K562 (cell line): Measurements from ENCODE around the gene CAPN2. TPM values are rescaled to one million over a fixed set of nuclear protein-coding genes. Genes with fewer than 3 reads are reported as not detected.

Experiments
- CBX8 ChIP-seq: fragments of 200-600 bp; sonication (generic); IDR thresholded peaks from 2 replicates; pipeline ENCODE4 v1.6.1; 2012; ENCODE audit warnings: borderline replicate concordance, mixed run types, low read depth, mild to moderate bottlenecking, moderate library complexity, mixed read lengths, low read length, control low read depth, inconsistent platforms; ENCODE audit not compliant: poor library complexity, severe bottlenecking; ENCODE audit errors: extremely low read depth
- CREM ChIP-seq: IDR thresholded peaks from 2 replicates; pipeline ENCODE4 v1.6.1; 2014; ENCODE audit warnings: antibody characterized with exemption, low read depth
- CXXC5 ChIP-seq: fragments of 250-450 bp; sonication (Bioruptor Pico); IDR thresholded peaks from 2 replicates; pipeline ENCODE4 v1.8.0; 2022; ENCODE audit warnings: inconsistent platforms, mild to moderate bottlenecking, moderate library complexity
- ETV1 ChIP-seq: fragments of 450-650 bp; conservative IDR thresholded peaks from 2 replicates; pipeline ENCODE4 v1.6.1; 2016; ENCODE audit warnings: missing genetic modification characterization, control low read depth, low read depth, missing compliant biosample characterization
- HDAC6 ChIP-seq: IDR thresholded peaks from 2 replicates; pipeline ENCODE4 v1.6.1; 2012; ENCODE audit warnings: low read depth, mild to moderate bottlenecking, control low read depth, inconsistent platforms, low read length, moderate library complexity
- IRF2 ChIP-seq: sonication (generic); formaldehyde crosslinking; IDR thresholded peaks from 2 replicates; pipeline ENCODE4 v1.8.1; 2022; ENCODE audit warnings: mild to moderate bottlenecking, missing genetic modification reagents
- MTA3 ChIP-seq: fragments of 450-650 bp; formaldehyde crosslinking; IDR thresholded peaks from 2 replicates; pipeline ENCODE4 v1.6.1; 2017; ENCODE audit warnings: mild to moderate bottlenecking, borderline replicate concordance
- NCOA6 ChIP-seq: fragments of 450-650 bp; IDR thresholded peaks from 2 replicates; pipeline ENCODE4 v1.6.1; 2017; ENCODE audit warnings: mild to moderate bottlenecking
- RFX1 ChIP-seq: fragments of 450-650 bp; IDR thresholded peaks from 2 replicates; pipeline ENCODE4 v1.6.1; 2016; ENCODE audit warnings: mild to moderate bottlenecking, moderate library complexity
- SMARCC2 ChIP-seq: fragments of 450-650 bp; IDR thresholded peaks from 2 replicates; pipeline ENCODE4 v1.6.1; 2017; ENCODE audit warnings: antibody characterized with exemption, moderate library complexity, mild to moderate bottlenecking, low read depth
- TAF9B ChIP-seq: fragments of 450-650 bp; IDR thresholded peaks from 2 replicates; pipeline ENCODE4 v1.6.1; 2018; ENCODE audit warnings: mild to moderate bottlenecking; ENCODE audit not compliant: partially characterized antibody
- XRCC5 ChIP-seq: fragments of 200-400 bp; formaldehyde crosslinking; IDR thresholded peaks from 2 replicates; pipeline ENCODE4 v1.6.1; 2017; ENCODE audit warnings: low read depth, mild to moderate bottlenecking, low read length
- ZNF3 ChIP-seq: fragments of 250-450 bp; sonication (Bioruptor Pico); IDR thresholded peaks from 2 replicates; pipeline ENCODE4 v1.5.0; 2021; ENCODE audit warnings: mild to moderate bottlenecking, moderate library complexity
- ZNF79 ChIP-seq: fragments of 250-450 bp; sonication (Bioruptor Pico); IDR thresholded peaks from 2 replicates; pipeline ENCODE4 v1.4.0; 2020; ENCODE audit warnings: low read depth, mild to moderate bottlenecking, moderate library complexity
- polyA plus RNA-seq, 8 experiments: library from polyadenylated mRNA; depleted of rRNA in 4 of 8; stranded (reverse) in 5 of 8; unstranded in 3 of 8; fragments of >200 nt; fragmentation: Nextera tagmentation in 2 of 8; fragmentation: Illumina TruSeq in 1 of 8; extraction: Ambion mirVana in 2 of 8; extraction: Trizol in 1 of 8; gene quantifications; 2 replicates each; pipeline versions ENCODE4 v1.2.1 to v1.2.3, GENCODE V29; 2011 to 2014; ENCODE audit warnings: inconsistent platforms in 1 of 8, missing spikeins in 1 of 8
- total RNA-seq, 7 experiments: library from RNA; depleted of rRNA in 6 of 7; stranded (reverse); fragments of >200 nt in 6 of 7; fragmentation: Illumina TruSeq in 2 of 7; extraction: Trizol in 2 of 7; gene quantifications; 2 replicates each; pipeline versions ENCODE4 v1.2.1 to v1.2.3, GENCODE V29; 2011 to 2021; ENCODE audit warnings: low replicate concordance in 1 of 7
- TF ChIP-seq, protein P1 (sequence below): fragments of 250-450 bp; sonication (Bioruptor Pico); IDR thresholded peaks from 2 replicates; pipeline ENCODE4 v1.8.0; 2021; ENCODE audit warnings: mild to moderate bottlenecking, moderate library complexity
- TF ChIP-seq, protein P2 (sequence below): fragments of 200-800 bp; sonication (Bioruptor generic); IDR thresholded peaks from 2 replicates; pipeline ENCODE4 v1.6.1; 2016; ENCODE audit warnings: missing genetic modification characterization, missing compliant biosample characterization
- TF ChIP-seq, protein P3 (sequence below), 2 experiments: fragments of 450-650 bp; IDR thresholded peaks; 2 replicates each; pipeline ENCODE4 v1.6.1; 2018; ENCODE audit warnings: mild to moderate bottlenecking in 2 of 2, low read depth in 1 of 2; ENCODE audit not compliant: partially characterized antibody in 2 of 2

CAPN2 gene
- total and polyA plus RNA-seq, 9 of the 15 experiments (the other 6 are each of a cell fraction or from before 2014, with no cell fraction given), result 24.6 to 157 (median 101) TPM

DNA sequence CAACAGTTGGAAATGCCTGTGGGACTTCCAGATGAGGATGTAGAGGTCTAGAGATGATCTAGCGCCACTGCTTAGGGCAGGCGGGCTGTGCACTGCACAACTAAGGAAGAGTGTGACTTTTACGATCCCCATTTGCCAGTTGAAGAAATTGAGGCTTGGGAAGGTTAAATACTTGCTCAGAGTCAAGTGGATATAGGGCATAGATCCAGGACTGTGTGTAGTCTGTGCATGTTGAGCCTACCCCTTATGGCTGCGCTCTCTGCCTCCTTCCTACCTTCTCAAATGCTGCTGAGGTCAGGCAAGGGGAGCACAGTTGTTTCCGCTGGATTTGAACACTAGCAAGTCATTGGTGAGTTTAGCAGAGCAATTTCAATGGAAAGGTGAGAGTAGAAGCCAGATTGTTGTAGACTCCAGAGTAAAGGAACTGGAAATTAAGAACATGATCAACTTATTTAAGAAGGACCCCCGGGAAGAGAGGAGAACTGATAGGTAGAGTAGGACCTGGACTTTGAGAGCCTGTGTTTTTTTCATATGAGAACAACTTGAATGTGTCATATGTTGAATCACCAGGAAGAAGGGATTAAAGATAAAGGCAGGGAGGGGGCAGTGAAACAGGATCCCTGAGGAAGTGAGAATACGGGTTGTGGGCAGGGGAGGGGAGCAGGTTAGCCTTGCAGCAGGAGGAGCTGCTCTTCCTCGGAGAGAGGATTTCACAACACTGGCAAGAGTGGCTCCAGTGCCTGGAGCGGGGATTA, 2.7 kb downstream of the CAPN2 start (continued):
- TF ChIP-seq ZNF3 (CRISPR knock-in tag) (no peak), ETV1 (tag) (peak; percentile 18; the same call in 1 of the 2 replicates), RFX1 (no peak), MTA3 (peak; percentile 44; the same call in 1 of the 2 replicates), IRF2 (CRISPR knock-in tag) (no peak), TAF9B (no peak), CREM (peak; percentile 51; the same call in 1 of the 2 replicates), CXXC5 (peak; percentile 51; the same call in 1 of the 2 replicates), SMARCC2 (peak; percentile 60), CBX8 (no peak), XRCC5 (no peak), HDAC6 (no peak), NCOA6 (no peak), ZNF79 (CRISPR knock-in tag) (no peak)
- TF ChIP-seq, protein P1, sequence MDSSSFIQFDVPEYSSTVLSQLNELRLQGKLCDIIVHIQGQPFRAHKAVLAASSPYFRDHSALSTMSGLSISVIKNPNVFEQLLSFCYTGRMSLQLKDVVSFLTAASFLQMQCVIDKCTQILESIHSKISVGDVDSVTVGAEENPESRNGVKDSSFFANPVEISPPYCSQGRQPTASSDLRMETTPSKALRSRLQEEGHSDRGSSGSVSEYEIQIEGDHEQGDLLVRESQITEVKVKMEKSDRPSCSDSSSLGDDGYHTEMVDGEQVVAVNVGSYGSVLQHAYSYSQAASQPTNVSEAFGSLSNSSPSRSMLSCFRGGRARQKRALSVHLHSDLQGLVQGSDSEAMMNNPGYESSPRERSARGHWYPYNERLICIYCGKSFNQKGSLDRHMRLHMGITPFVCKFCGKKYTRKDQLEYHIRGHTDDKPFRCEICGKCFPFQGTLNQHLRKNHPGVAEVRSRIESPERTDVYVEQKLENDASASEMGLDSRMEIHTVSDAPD (CRISPR knock-in tag), result no peak
- TF ChIP-seq, protein P2, sequence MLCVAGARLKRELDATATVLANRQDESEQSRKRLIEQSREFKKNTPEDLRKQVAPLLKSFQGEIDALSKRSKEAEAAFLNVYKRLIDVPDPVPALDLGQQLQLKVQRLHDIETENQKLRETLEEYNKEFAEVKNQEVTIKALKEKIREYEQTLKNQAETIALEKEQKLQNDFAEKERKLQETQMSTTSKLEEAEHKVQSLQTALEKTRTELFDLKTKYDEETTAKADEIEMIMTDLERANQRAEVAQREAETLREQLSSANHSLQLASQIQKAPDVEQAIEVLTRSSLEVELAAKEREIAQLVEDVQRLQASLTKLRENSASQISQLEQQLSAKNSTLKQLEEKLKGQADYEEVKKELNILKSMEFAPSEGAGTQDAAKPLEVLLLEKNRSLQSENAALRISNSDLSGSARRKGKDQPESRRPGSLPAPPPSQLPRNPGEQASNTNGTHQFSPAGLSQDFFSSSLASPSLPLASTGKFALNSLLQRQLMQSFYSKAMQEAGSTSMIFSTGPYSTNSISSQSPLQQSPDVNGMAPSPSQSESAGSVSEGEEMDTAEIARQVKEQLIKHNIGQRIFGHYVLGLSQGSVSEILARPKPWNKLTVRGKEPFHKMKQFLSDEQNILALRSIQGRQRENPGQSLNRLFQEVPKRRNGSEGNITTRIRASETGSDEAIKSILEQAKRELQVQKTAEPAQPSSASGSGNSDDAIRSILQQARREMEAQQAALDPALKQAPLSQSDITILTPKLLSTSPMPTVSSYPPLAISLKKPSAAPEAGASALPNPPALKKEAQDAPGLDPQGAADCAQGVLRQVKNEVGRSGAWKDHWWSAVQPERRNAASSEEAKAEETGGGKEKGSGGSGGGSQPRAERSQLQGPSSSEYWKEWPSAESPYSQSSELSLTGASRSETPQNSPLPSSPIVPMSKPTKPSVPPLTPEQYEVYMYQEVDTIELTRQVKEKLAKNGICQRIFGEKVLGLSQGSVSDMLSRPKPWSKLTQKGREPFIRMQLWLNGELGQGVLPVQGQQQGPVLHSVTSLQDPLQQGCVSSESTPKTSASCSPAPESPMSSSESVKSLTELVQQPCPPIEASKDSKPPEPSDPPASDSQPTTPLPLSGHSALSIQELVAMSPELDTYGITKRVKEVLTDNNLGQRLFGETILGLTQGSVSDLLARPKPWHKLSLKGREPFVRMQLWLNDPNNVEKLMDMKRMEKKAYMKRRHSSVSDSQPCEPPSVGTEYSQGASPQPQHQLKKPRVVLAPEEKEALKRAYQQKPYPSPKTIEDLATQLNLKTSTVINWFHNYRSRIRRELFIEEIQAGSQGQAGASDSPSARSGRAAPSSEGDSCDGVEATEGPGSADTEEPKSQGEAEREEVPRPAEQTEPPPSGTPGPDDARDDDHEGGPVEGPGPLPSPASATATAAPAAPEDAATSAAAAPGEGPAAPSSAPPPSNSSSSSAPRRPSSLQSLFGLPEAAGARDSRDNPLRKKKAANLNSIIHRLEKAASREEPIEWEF (CRISPR knock-in tag), result no peak
- TF ChIP-seq, protein P3, sequence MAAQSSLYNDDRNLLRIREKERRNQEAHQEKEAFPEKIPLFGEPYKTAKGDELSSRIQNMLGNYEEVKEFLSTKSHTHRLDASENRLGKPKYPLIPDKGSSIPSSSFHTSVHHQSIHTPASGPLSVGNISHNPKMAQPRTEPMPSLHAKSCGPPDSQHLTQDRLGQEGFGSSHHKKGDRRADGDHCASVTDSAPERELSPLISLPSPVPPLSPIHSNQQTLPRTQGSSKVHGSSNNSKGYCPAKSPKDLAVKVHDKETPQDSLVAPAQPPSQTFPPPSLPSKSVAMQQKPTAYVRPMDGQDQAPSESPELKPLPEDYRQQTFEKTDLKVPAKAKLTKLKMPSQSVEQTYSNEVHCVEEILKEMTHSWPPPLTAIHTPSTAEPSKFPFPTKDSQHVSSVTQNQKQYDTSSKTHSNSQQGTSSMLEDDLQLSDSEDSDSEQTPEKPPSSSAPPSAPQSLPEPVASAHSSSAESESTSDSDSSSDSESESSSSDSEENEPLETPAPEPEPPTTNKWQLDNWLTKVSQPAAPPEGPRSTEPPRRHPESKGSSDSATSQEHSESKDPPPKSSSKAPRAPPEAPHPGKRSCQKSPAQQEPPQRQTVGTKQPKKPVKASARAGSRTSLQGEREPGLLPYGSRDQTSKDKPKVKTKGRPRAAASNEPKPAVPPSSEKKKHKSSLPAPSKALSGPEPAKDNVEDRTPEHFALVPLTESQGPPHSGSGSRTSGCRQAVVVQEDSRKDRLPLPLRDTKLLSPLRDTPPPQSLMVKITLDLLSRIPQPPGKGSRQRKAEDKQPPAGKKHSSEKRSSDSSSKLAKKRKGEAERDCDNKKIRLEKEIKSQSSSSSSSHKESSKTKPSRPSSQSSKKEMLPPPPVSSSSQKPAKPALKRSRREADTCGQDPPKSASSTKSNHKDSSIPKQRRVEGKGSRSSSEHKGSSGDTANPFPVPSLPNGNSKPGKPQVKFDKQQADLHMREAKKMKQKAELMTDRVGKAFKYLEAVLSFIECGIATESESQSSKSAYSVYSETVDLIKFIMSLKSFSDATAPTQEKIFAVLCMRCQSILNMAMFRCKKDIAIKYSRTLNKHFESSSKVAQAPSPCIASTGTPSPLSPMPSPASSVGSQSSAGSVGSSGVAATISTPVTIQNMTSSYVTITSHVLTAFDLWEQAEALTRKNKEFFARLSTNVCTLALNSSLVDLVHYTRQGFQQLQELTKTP (IDR thresholded peaks at IDR 0.05; ENCODE audit: low read depth in 1 of 2, partially characterized antibody in 2 of 2), result peak in 1 of 2 experiments; percentile 46
